NCI-H748 treated with DMSO at 0.1 percent for 48 hours (cell line): ENCODE results near the gene CRYBA4.
A peak's percentile ranks its signal among the peaks of the same experiment; 100 is the strongest.

ENCODE experiments used
- DNase-seq: peaks from one replicate; lab custom pipeline; 2025; lab: John Stamatoyannopoulos, UW

The CRYBA4 gene

DNA sequence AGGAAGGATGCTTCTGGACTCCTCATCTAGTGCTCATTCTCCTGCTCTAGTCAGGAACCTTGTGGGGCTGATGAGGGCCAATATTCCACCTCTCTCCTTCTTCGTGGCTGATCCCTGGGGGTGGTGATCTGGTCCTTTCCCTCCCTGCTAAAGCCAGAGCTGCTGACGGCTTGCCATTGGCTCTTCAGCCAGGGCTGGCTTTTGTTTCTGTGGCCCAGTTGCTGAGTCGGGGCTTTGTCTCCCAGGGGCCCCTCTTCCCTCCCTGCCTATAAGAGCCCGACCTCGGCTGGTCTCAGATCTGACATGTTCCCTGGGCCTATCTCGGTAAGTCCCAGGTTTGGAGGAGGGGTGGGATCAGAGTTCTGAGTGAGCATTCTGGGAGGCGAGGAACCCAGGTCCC is at the start of gene CRYBA4:
Gene CRYBA4 (plus strand): TSS at position 301 of the 400 bp plus-strand sequence. CDS start 634 bp downstream, outside the sequence.
- no peak for DNase-seq

DNA sequence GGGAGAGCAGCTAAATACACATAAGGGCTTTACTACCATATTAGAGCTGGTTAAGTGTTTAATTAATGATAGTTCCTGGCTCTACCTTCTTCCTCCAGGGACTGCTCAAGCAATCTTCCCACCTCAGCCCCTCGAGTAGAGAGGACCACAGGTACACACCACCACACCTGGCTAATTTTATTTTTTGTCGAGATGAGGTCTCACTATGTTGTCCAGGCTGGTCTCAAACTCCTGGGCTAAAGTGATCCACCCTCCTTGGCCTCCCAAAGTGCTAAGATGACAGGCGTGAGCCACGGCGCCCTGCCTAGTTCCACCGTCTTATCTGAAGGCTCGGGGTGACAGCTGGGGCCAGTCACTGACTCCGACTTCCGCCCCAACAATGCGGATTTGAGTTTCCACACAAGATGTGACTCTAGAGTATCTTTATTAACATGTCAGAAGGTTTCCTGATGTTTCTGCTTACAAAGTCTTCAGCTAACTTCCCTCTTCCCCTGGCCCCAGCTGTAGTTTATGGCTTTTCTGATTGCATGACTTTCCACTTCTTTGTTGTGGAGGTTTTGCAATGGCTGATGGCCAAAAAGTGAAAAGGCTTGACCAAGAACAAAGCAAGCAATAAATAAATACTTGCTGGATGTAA is 48.6 kb upstream of the CRYBA4 start:
- DNase-seq = no peak

- no peak for DNase-seq
These were observed 47.6 kb upstream of the CRYBA4 start for GRCh38 chr22:26574001-26574723.

GRCh38 chr22:26576026-26576680 is 45.6 kb upstream of the CRYBA4 start:
- DNase-seq = no peak

GRCh38 chr22:26577081-26577480 is 44.7 kb upstream of the CRYBA4 start:
- no peak for DNase-seq

DNA sequence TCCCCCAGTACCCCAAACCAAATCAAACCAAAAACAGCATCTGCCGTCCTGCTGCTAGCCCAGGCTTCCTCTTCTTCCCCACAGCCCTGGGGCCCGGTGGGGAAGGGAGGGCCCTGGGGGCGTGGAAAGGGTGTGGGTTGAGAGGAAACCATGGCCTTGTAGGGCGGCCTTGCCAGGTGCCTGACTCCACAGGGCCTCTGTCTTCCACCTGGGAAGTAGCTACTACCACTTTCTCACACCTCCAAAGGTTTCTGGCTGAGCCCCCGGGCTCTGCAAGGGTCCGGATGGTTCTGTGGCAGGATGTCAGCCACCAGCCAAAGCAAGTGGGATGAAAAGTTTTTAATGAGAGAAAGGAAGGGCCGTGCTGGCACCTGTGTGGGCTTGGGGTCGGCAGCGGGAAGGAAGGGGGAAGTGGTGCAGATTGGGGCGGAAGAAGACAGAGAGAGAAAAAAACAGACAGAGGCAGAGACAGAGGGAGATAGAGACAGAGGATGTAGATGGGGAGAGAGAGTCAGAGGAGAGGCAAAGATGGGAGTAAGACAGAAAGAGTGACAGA is 42.4 kb upstream of the CRYBA4 start:
- DNase-seq = no peak

- no peak for DNase-seq
These were observed 41.4 kb upstream of the CRYBA4 start for GRCh38 chr22:26580240-26580962.

- no peak for DNase-seq
These were observed 40.7 kb upstream of the CRYBA4 start for GRCh38 chr22:26581026-26581425.

DNA sequence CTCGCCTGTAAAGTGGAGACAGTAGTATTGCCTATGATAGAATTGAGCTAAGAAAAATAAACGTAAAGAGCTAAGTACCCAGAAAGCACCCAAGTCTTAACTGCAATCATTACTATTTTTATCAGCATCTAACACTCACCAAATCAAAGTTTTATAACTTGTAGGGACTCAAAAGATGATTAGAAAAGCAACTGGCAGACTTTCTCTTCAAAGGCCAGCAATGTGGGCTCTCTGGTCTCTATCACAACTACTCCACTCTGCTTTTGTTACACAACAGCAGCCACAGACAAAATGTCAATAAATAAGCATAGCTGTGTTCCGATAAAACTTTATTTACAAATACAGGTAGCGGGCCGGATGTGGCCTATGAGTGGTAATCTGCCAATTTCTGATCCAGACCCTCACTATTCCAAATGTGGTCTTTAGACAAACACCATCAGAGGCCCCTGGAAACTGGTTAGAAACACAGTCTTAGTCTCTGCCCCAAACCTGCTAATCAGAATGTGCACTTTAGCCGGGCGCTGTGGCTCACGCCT is 40.1 kb upstream of the CRYBA4 start:
- DNase-seq = no peak

GRCh38 chr22:26584010-26584409 is 37.8 kb upstream of the CRYBA4 start:
- no peak for DNase-seq

DNA sequence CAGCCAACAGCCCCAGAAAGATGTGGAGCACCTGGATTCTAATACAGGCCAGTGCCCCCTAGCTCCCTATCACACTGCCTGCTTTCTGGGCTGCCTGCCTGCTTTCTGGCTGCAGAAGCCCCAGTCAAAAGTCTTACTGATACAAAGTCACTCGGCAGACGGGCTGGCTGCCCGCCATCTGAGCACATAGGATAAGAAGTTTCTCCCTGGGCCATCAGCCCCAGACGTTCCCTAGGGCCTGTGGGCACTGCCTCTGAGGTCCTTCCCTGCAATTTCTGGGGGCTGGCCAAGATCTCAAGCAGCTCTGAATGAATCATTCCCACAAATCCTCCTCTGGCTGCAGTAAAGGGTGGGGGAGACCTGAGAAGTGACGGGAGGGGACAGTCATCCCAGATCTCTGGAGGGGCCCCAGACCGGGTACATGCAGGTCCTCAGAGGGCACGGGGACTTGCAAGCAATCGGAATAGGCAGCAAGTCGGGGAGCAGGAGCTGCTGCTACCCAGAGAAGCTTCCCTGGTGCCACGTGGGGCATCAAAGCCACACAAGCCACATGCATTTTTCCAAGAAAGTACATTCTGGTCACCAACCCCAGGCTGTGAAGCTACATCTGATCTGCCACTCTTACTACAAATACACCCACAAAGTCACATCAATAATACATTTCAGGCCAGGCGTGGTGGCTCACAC is 36.5 kb upstream of the CRYBA4 start:
- DNase-seq = no peak

- no peak for DNase-seq
These were observed 35.0 kb upstream of the CRYBA4 start for GRCh38 chr22:26586556-26587325.

GRCh38 chr22:26587991-26588613 is 33.7 kb upstream of the CRYBA4 start:
- no peak for DNase-seq

DNA sequence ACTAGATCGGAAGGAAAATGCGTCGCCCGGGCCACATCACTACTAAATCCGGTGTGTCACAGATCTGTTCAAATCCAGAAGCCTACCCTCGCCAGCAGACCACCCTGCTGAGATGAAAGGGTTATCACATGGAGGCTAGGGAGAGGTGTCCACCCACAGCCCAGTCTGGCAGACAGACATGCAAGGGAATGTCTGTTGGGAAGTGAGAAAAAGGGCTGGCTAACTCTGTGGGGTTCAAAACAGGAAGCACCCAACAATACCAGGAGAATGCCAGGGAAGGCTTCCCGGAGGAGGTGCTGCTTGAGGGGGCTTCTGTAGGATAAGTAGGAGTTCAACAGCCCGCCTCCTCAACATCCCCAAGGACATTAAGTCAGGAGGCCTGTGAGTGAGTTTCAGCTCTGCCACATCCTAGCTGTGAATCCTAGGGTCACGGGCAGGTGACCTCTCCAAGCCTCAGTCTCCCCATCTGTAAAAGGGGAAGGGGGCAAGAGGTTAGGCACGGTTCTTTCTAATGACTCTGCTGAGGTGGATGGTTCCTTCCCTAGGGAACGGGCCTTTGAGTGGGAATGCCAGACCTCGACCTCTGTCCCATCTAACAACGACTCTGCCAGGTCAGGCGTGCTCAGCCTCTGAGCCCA is 32.9 kb upstream of the CRYBA4 start:
- DNase-seq = no peak

DNA sequence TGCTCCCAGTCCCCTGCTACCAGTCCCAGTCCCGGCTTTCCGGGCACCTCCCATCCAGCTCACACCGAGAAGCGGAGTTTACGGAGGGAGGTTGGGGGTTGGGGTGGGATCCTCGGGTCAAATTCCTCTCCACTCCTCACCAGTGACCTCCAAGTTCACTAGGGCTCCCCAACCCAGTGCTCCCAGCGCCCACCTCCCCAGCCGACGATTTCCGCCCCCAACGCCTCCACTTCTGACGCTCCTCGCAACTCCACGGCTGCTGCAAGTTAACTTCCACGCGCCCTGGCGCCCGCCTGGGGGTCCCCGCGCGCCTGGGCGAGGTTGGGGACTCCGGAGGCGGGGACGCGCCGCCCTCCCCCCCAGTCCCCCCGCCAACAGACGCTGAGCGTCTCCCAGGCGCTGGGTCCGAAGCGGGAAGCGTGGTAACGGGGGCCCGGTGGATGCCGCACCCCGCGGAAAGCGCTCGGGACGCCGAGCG is 32.4 kb upstream of the CRYBA4 start:
- DNase-seq = no peak

DNA sequence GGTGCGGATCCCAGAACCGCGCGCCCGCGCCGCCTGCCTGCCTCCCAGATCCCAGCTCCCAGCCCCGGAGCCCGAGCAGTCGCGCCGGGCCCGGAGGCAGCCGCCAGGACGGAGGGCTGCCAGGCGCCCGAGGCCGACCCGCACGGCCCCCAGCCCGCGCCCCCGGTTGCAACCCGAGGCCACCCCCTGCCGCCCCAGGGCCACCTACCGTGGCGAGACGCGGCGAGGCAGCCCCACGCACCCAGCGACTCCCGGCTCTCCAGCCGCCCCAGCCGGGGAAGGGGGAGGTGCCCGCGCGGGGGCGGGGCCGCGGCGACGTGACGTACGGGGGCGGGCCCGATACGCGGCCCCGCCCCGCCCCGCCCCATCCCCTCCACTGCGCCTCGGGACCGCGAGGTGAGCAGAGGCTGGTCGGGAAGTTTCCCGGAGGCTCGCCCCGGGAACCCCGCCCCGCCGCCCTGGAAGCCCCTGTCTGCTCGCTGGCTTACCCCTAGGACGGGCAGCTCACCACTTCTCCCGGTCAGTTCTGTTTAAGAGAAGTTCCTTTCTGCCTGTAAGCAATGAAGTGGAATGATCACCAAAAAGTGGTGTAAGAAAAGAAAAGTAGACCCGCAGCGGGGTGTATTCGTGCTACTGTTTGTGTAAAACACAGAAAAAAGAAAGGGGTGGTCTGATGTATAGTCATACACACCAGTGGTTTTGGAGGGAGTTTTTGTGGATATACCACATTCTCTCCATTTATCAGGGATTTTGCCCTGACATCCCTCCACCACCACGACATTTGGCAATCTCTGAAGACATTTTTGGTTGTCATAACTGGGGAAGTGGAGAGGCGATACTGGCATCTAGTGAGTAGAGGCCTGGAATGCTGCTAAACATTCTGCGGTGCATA is 31.7 kb upstream of the CRYBA4 start, which contains the start of gene TPST2:
Gene TPST2 (minus strand): TSS at position 288 of the 892 bp plus-strand sequence. CDS start 48,502 bp downstream, outside the sequence.
- peak; percentile 33 for DNase-seq

- DNase-seq = no peak
These were observed 29.3 kb upstream of the CRYBA4 start for GRCh38 chr22:26592421-26592891.

GRCh38 chr22:26593763-26594162 is 28.0 kb upstream of the CRYBA4 start:
- no peak for DNase-seq
